GM12878 (cell line): ENCODE results near the gene RAP1A. TPM values are rescaled to one million over a fixed set of nuclear protein-coding genes. Genes with fewer than 3 reads are reported as not detected.

Experiments
- ATAC-seq: fragments of 200-7000 bp; cut with Tn5 transposase; 3 replicates; pipeline ENCODE4 v1.9.1; 2020; ENCODE audit warnings: mild to moderate bottlenecking, moderate library complexity
- BruUV-seq: library from RNA; stranded (reverse); fragments of 400-500 nt; replicated peaks from 2 replicates; lab custom pipeline; 2021; lab: Mats Ljungman, UMichigan
- CTCF ChIA-PET: fragments of 300-600 bp; sonication (Branson Sonifier 250); formaldehyde crosslinking; extraction: SDS; loops from one replicate; lab custom pipeline; 2021; ENCODE audit warnings: inconsistent platforms; lab: Yijun Ruan, JAX
- POLR2A ChIA-PET: fragments of 350-600 bp; formaldehyde crosslinking; extraction: SDS; loops from one replicate; lab custom pipeline; 2021; ENCODE audit warnings: inconsistent platforms; lab: Charles Lee
- RAD21 ChIA-PET: fragments of 300-600 bp; sonication (Branson Sonifier 250); formaldehyde crosslinking; loops from one replicate; lab custom pipeline; 2023; ENCODE audit warnings: antibody characterized with exemption; ENCODE audit not compliant: unreplicated experiment; lab: Charles Lee
- SMC1A ChIA-PET: fragments of 300-600 bp; sonication (Branson Sonifier 250); formaldehyde crosslinking; loops from one replicate; lab custom pipeline; 2023; ENCODE audit not compliant: unreplicated experiment, uncharacterized antibody; lab: Charles Lee
- DNase-seq: peaks from one replicate; pipeline ENCODE4 v3.0.0-alpha.2; 2011; ENCODE audit warnings: low read depth, low spot score
- FAIRE-seq: peaks from 3 replicates; lab custom pipeline; 2011; peaks lifted over from hg19 to GRCh38; lab: Jason Lieb, UNC
- H2AFZ ChIP-seq: 2 replicates; pipeline ENCODE4 v1.6.0; 2011; ENCODE audit warnings: low read depth, low read length, control low read depth; ENCODE audit not compliant: control insufficient read depth
- H3K27ac ChIP-seq: 2 replicates; pipeline ENCODE4 v1.5.1; 2011; ENCODE audit warnings: control low read depth; ENCODE audit not compliant: control insufficient read depth, insufficient read depth
- H3K27me3 ChIP-seq, 2 experiments: replicated peaks in 1 of 2; 2 replicates each; pipeline versions ENCODE4 v1.6.0 to v1.6.1; 2011; ENCODE audit warnings: low read length in 1 of 2; ENCODE audit not compliant: control insufficient read depth in 2 of 2, insufficient read depth in 2 of 2
- H3K36me3 ChIP-seq, 2 experiments: 2 replicates each; pipeline ENCODE4 v1.5.1; 2011; ENCODE audit warnings: low read length in 1 of 2; ENCODE audit not compliant: control insufficient read depth in 2 of 2, insufficient read depth in 2 of 2
- H3K4me1 ChIP-seq: 2 replicates; pipeline ENCODE4 v1.6.1; 2011; ENCODE audit warnings: mild to moderate bottlenecking, low read length, moderate library complexity, mixed read lengths; ENCODE audit not compliant: control insufficient read depth, insufficient read depth
- H3K4me2 ChIP-seq: 2 replicates; pipeline ENCODE4 v1.6.0; 2011; ENCODE audit warnings: control low read depth; ENCODE audit not compliant: control insufficient read depth, insufficient read depth
- H3K4me3 ChIP-seq: fragments of 200-600 bp; sonication (generic); 2 replicates; pipeline ENCODE4 v1.5.1; 2016
- H3K79me2 ChIP-seq: 2 replicates; pipeline ENCODE4 v1.6.0; 2011; ENCODE audit warnings: low read length; ENCODE audit not compliant: control insufficient read depth, insufficient read depth
- H3K9ac ChIP-seq: 2 replicates; pipeline ENCODE4 v1.8.0; 2011; ENCODE audit warnings: low read length, control low read depth, mixed read lengths; ENCODE audit not compliant: control insufficient read depth, insufficient read depth
- H3K9me3 ChIP-seq: replicated peaks from 3 replicates; pipeline ENCODE4 v1.5.1; 2011; ENCODE audit warnings: mild to moderate bottlenecking, low read length; ENCODE audit not compliant: control insufficient read depth, insufficient read depth
- H4K20me1 ChIP-seq: 2 replicates; pipeline ENCODE4 v1.6.0; 2011; ENCODE audit not compliant: control insufficient read depth, insufficient read depth
- BRCA1 ChIP-seq: IDR thresholded peaks from 2 replicates; pipeline ENCODE4 v1.6.1; 2011; ENCODE audit warnings: low read depth, low read length, improper control_type of control experiment
- EZH2 ChIP-seq: IDR thresholded peaks from 2 replicates; pipeline ENCODE4 v1.6.1; 2012; ENCODE audit warnings: low read depth, mild to moderate bottlenecking, control low read depth, inconsistent platforms, low read length, borderline replicate concordance; ENCODE audit not compliant: control insufficient read depth
- IKZF2 ChIP-seq, 2 experiments: fragments of 450-650 bp; IDR thresholded peaks; 2 replicates each; pipeline ENCODE4 v1.6.1; 2017; ENCODE audit warnings: mild to moderate bottlenecking in 2 of 2, moderate library complexity in 2 of 2
- LARP7 ChIP-seq: fragments of 450-650 bp; IDR thresholded peaks from 2 replicates; pipeline ENCODE4 v1.6.1; 2017; ENCODE audit warnings: mild to moderate bottlenecking
- MTA3 ChIP-seq: IDR thresholded peaks from 2 replicates; pipeline ENCODE4 v1.6.1; 2012; ENCODE audit warnings: low read length, inconsistent platforms, borderline replicate concordance
- MYC ChIP-seq: IDR thresholded peaks from 2 replicates; pipeline ENCODE4 v1.6.1; 2011; ENCODE audit warnings: mild to moderate bottlenecking, low read length, moderate library complexity, inconsistent platforms; ENCODE audit not compliant: insufficient read depth, insufficient replicate concordance, insufficient read length, severe bottlenecking
- SIX5 ChIP-seq: IDR thresholded peaks from 2 replicates; pipeline ENCODE4 v1.6.1; 2011; ENCODE audit warnings: mild to moderate bottlenecking, low read depth, low read length, moderate library complexity; ENCODE audit not compliant: severe bottlenecking
- SMC3 ChIP-seq: IDR thresholded peaks from 2 replicates; pipeline ENCODE4 v1.6.1; 2011; ENCODE audit warnings: low read length, improper control_type of control experiment, borderline replicate concordance
- WGBS: methylation state at CpG from one replicate; pipeline ENCODE4 v1.1.6; 2016; ENCODE audit warnings: low lambda C conversion rate; ENCODE audit not compliant: insufficient replicate concordance, insufficient coverage; ENCODE audit errors: missing lambda C conversion rate; 5-methylcytosine and 5-hydroxymethylcytosine counted together
- in situ Hi-C: fragments of 300-500 bp; cut with MboI; formaldehyde crosslinking; loops from 9 replicates; pipeline ENCODE4 v1.14.3; 2018; ENCODE audit warnings: mixed read lengths
- intact Hi-C: fragments of 100-400 bp; cut with micrococcal nuclease; formaldehyde crosslinking; loops from one replicate; pipeline ENCODE4 v1.14.2; 2022; ENCODE audit not compliant: unreplicated experiment
- polyA plus RNA-seq, 11 experiments: library from polyadenylated mRNA; depleted of rRNA in 4 of 11; unstranded in 6 of 11; stranded (reverse) in 5 of 11; fragments of >200 nt; fragmentation: Nextera tagmentation in 4 of 11; fragmentation: Illumina TruSeq in 1 of 11; extraction: Ambion mirVana in 4 of 11; extraction: Trizol in 1 of 11; gene quantifications; 1 replicate in 1 of 11; 2 replicates in 10 of 11; pipeline versions ENCODE4 v1.2.1 to v1.2.3, GENCODE V29; 2011 to 2016; ENCODE audit warnings: inconsistent platforms in 2 of 11, missing spikeins in 2 of 11, low read depth in 1 of 11
- total RNA-seq, 4 experiments: library from RNA; depleted of rRNA in 3 of 4; stranded (reverse); fragments of >200 nt in 3 of 4; fragmentation: Illumina TruSeq in 1 of 4; extraction: Trizol in 1 of 4; gene quantifications; 2 replicates each; pipeline versions ENCODE4 v1.2.1 to v1.2.3, GENCODE V29; 2013 to 2021
- TF ChIP-seq, protein P1 (sequence below): IDR thresholded peaks from 2 replicates; pipeline ENCODE4 v1.6.1; 2011; ENCODE audit warnings: mild to moderate bottlenecking, low read depth, low read length, moderate library complexity; ENCODE audit not compliant: insufficient replicate concordance
- TF ChIP-seq, protein P2 (sequence below): fragments of 450-650 bp; formaldehyde crosslinking; IDR thresholded peaks from 2 replicates; pipeline ENCODE4 v1.4.0; 2022; ENCODE audit warnings: mild to moderate bottlenecking, moderate library complexity

Gene RAP1A
- total and polyA plus RNA-seq, 10 of the 15 experiments (the other 5 are each of a cell fraction or from before 2014, with no cell fraction given), result 38.4 to 213 (median 86.0) TPM

DNA sequence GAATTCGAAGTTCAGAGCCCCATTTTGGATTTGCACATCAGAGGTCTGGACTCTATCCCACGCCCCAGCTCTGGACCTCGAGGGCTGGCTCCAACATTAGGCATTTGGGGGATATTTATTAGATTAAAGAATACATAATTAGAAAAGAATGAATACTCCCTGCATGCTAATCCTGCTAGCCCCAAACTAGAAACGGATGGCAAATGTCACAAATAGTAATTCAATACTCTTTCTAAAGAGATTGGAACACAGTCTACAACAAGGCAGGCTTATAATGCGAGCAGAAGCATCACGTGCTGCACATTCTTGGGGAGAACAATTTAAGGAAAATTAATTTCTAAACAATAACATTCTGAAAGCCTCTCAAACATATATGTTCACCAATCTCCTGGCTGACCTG lies 27.7 kb upstream of the RAP1A start:
- H3K4me1 ChIP-seq, result peaks cover 79% of the 10 kb centered on the region
- ATAC-seq, result no peak
- H3K9ac ChIP-seq, result 0 out of 2 replicates have a peak overlapping the region, but pooled peaks have one; percentile 71
- no peak for DNase-seq
- no peaks in the 10 kb centered on the region for H3K36me3 ChIP-seq
- H3K27me3 ChIP-seq, result no peaks in the 10 kb centered on the region
- ChIA-PET POLR2A (interaction anchor here (1.2 to 7.1 kb wide), 6 partner anchors 10 to 84 kb away, joined by 3 to 130 read pairs (median 12); partner anchors contain the start of gene RAP1A), CTCF (interaction anchor here (1.0 to 7.6 kb wide), 15 partner anchors 10 to 163 kb away, joined by 3 to 86 read pairs (median 7); partner anchors contain the start of gene DDX20)
- no peaks in the 10 kb centered on the region; the same call in 1 of the 2 replicates for H3K79me2 ChIP-seq
- FAIRE-seq, result no peak
- TF ChIP-seq IKZF2 (IDR thresholded peaks at IDR 0.05) (no peak), BRCA1 (no peak), SIX5 (no peak), EZH2 (no peak), SMC3 (no peak), MTA3 (no peak), MYC (no peak), LARP7 (no peak)
- TF ChIP-seq, protein P1, sequence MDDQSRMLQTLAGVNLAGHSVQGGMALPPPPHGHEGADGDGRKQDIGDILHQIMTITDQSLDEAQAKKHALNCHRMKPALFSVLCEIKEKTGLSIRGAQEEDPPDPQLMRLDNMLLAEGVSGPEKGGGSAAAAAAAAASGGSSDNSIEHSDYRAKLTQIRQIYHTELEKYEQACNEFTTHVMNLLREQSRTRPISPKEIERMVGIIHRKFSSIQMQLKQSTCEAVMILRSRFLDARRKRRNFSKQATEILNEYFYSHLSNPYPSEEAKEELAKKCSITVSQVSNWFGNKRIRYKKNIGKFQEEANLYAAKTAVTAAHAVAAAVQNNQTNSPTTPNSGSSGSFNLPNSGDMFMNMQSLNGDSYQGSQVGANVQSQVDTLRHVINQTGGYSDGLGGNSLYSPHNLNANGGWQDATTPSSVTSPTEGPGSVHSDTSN, result no peak
- TF ChIP-seq, protein P2, sequence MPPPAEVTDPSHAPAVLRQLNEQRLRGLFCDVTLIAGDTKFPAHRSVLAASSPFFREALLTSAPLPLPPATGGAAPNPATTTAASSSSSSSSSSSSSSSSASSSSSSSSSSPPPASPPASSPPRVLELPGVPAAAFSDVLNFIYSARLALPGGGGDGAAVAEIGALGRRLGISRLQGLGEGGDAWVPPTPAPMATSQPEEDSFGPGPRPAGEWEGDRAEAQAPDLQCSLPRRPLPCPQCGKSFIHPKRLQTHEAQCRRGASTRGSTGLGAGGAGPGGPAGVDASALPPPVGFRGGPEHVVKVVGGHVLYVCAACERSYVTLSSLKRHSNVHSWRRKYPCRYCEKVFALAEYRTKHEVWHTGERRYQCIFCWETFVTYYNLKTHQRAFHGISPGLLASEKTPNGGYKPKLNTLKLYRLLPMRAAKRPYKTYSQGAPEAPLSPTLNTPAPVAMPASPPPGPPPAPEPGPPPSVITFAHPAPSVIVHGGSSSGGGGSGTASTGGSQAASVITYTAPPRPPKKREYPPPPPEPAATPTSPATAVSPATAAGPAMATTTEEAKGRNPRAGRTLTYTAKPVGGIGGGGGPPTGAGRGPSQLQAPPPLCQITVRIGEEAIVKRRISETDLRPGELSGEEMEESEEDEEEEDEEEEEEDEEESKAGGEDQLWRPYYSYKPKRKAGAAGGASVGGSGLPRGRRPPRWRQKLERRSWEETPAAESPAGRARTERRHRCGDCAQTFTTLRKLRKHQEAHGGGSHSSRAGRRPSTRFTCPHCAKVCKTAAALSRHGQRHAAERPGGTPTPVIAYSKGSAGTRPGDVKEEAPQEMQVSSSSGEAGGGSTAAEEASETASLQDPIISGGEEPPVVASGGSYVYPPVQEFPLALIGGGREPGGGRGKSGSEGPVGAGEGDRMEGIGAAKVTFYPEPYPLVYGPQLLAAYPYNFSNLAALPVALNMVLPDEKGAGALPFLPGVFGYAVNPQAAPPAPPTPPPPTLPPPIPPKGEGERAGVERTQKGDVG (CRISPR knock-in tag), result no peak
- TF ChIP-seq, all 136 proteins: peak for 0
- H3K4me3 ChIP-seq, result no peak overlapping the region
- no peaks in the 10 kb centered on the region for H4K20me1 ChIP-seq
- WGBS, result 79% methylated on average over 6 of the region's 6 CpGs
- RAD21 ChIA-PET, result interaction anchor here (0.7 to 11.4 kb wide), 14 partner anchors 10 to 377 kb away, joined by 3 to 331 read pairs (median 7); partner anchors contain the start of gene RAP1A
- BruUV-seq, result no TSS peak
- H3K9me3 ChIP-seq, result no peaks in the 10 kb centered on the region
- H2AFZ ChIP-seq, result no peak overlapping the region
- peak overlapping the region; percentile 83 for H3K27ac ChIP-seq
- peak overlapping the region; percentile 67 for H3K4me2 ChIP-seq
- SMC1A ChIA-PET, result interaction anchor here (0.7 to 16.7 kb wide), 28 partner anchors 7 to 373 kb away, joined by 3 to 446 read pairs (median 7); partner anchors contain the start of gene RAP1A
- intact Hi-C loops (loop anchor here (2.0 to 5.0 kb wide), 2 partner anchors 35 to 83 kb away; no protein-coding TSS in a partner anchor), in situ Hi-C loops (loop anchor here (10.0 kb wide), 1 partner anchor 77 kb away; no protein-coding TSS in a partner anchor)
